D721Med (cell line): ENCODE results near the gene DLG3.

ENCODE experiments used
- DNase-seq: peaks from one replicate; pipeline ENCODE4 v3.0.0; 2011; ENCODE audit warnings: low spot score; ENCODE audit not compliant: insufficient read length
- FAIRE-seq: peaks from 2 replicates; lab custom pipeline; 2011; peaks lifted over from hg19 to GRCh38; lab: Jason Lieb, UNC
- CTCF ChIP-seq: IDR thresholded peaks from 2 replicates; pipeline ENCODE4 v1.5.1; 2012; ENCODE audit warnings: mild to moderate bottlenecking, control low read depth; ENCODE audit not compliant: insufficient read depth; ENCODE audit errors: missing control alignments

The DLG3 gene

DNA sequence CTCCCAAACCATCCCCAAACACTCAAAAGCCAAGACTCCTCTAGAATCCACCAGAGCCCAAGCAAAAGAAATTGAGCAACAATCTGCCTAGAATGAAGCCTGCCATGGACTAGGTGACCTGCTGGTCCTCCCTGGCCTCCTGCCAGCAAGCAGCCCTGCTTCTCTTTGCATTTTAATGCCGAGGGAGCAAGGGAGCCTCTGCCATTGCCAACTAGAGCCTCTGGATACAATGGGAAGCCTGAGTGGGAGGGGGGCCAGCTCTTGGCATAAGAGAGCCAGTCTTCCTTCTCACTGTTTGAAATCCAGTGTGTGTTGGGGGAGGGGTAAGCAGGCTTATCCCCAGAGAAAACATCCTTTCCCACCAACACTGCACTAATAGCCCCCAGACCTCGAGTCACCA is 23.0 kb upstream of the DLG3 start:
- no peak for TF ChIP-seq CTCF
- no peak for FAIRE-seq
- no peak for DNase-seq

DNA sequence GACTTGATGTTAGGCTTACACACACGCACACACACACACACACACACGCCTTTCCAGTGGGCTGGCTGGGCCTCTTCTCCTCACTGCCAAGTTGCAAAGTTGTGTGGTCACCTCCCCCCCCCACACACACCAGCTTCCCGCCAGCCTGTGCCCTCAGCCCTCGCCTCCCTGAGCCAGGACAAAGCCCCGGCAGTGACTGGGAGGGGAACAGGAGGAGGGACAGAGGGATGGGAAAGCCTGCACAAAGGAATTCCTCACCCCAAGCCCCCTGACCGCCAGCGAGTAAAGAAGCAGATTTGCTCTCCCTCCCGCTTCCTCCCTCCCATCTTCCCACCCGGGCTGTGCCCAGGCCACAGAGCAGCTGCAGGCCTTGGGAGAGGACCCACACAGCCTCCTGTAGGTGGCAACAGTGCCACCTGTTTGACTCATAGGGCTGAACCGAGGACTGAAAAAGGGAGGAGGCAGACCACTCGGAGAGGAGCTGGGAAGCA is 21.7 kb upstream of the DLG3 start, which contains the start of gene GDPD2:
TSS of gene GDPD2 (plus strand) at position 464 of the 491 bp plus-strand sequence. CDS start 1,671 bp downstream, outside the sequence.
- DNase-seq (no peak), FAIRE-seq (no peak)
- peak; percentile 32 for TF ChIP-seq CTCF

- no peak for DNase-seq
- no peak for FAIRE-seq
- no peak for TF ChIP-seq CTCF
Measured at GRCh38 chrX:70423936-70424675, 20.5 kb upstream of the DLG3 start.

- DNase-seq (no peak), FAIRE-seq (no peak)
- no peak for TF ChIP-seq CTCF
Measured at GRCh38 chrX:70424801-70425200, 19.8 kb upstream of the DLG3 start.

- no peak for TF ChIP-seq CTCF
- no peak for FAIRE-seq
- no peak for DNase-seq
Measured at GRCh38 chrX:70426286-70427278, 18.1 kb upstream of the DLG3 start.

GRCh38 chrX:70427365-70427764 is 17.3 kb upstream of the DLG3 start:
- no peak for FAIRE-seq
- DNase-seq = no peak
- no peak for TF ChIP-seq CTCF
